DOHH2 (cell line): ENCODE measurements around the gene AFF1.

ENCODE experiments used
- H3F3A ChIP-seq: fragments of 200-600 bp; sonication (generic), shearing (Covaris generic); 2 replicates; pipeline ENCODE4 v1.6.0; 2016; ENCODE audit warnings: antibody characterized with exemption, mild to moderate bottlenecking; ENCODE audit not compliant: control insufficient read depth, insufficient read depth
- H3K27ac ChIP-seq: fragments of 200-600 bp; sonication (generic); 2 replicates; pipeline ENCODE4 v1.5.1; 2014; ENCODE audit warnings: low read depth, mild to moderate bottlenecking, low read length, moderate library complexity
- H3K27me3 ChIP-seq: fragments of 200-600 bp; sonication (generic); 2 replicates; pipeline ENCODE4 v1.6.1; 2014; ENCODE audit warnings: mild to moderate bottlenecking, low read length, mixed read lengths; ENCODE audit not compliant: control insufficient read depth
- H3K36me3 ChIP-seq: fragments of 200-600 bp; sonication (generic); 2 replicates; pipeline ENCODE4 v1.6.1; 2014; ENCODE audit warnings: mild to moderate bottlenecking, low read length, moderate library complexity, mixed read lengths; ENCODE audit not compliant: control insufficient read depth
- H3K4me1 ChIP-seq: fragments of 200-600 bp; sonication (generic); 2 replicates; pipeline ENCODE4 v1.6.1; 2014; ENCODE audit warnings: mild to moderate bottlenecking, low read length, mixed read lengths; ENCODE audit not compliant: control insufficient read depth
- H3K4me2 ChIP-seq: fragments of 200-600 bp; sonication (generic); 2 replicates; pipeline ENCODE4 v1.6.0; 2014; ENCODE audit warnings: mild to moderate bottlenecking, low read length, moderate library complexity
- H3K4me3 ChIP-seq: fragments of 200-600 bp; sonication (generic); 2 replicates; pipeline ENCODE4 v1.5.1; 2014; ENCODE audit warnings: mild to moderate bottlenecking, low read length, mixed read lengths
- H3K79me2 ChIP-seq: fragments of 200-600 bp; sonication (generic); 2 replicates; pipeline ENCODE4 v1.6.1; 2014; ENCODE audit warnings: mild to moderate bottlenecking, low read length, mixed read lengths; ENCODE audit not compliant: control insufficient read depth
- H3K9me2 ChIP-seq: fragments of 200-600 bp; sonication (generic); replicated peaks from 2 replicates; pipeline ENCODE4 v1.6.1; 2014; ENCODE audit warnings: mild to moderate bottlenecking, low read length, mixed read lengths; ENCODE audit not compliant: control insufficient read depth
- H3K9me3 ChIP-seq: fragments of 200-600 bp; sonication (generic); 2 replicates; pipeline ENCODE4 v1.6.1; 2014; ENCODE audit warnings: antibody characterized with exemption, low read length, mixed read lengths; ENCODE audit not compliant: control insufficient read depth, insufficient read depth
- H4K20me1 ChIP-seq: fragments of 200-600 bp; sonication (generic); 2 replicates; pipeline ENCODE4 v1.6.0; 2014; ENCODE audit warnings: low read depth, mild to moderate bottlenecking, antibody characterized with exemption, low read length, moderate library complexity; ENCODE audit not compliant: control insufficient read depth, insufficient read depth
- CTCF ChIP-seq: fragments of 200-600 bp; sonication (generic); IDR thresholded peaks from one replicate; pipeline ENCODE4 v1.5.1; 2014; ENCODE audit warnings: antibody characterized with exemption, mild to moderate bottlenecking, low read depth, low read length; ENCODE audit not compliant: poor library complexity, severe bottlenecking
- EZH2phosphoT487 ChIP-seq: fragments of 200-600 bp; sonication (generic); IDR thresholded peaks from 2 replicates; pipeline ENCODE4 v1.6.1; 2017; ENCODE audit warnings: borderline replicate concordance, mild to moderate bottlenecking, antibody characterized with exemption, low read length, moderate library complexity, mixed read lengths

Gene AFF1

GRCh38 chr4:86909546-86910295 is 25.1 kb upstream of the AFF1 start:
- Histone ChIP-seq H3K9me3 (no peaks in the 10 kb centered on the region), H3K27ac (no peak overlapping the region)

GRCh38 chr4:86910369-86910768 is 24.4 kb upstream of the AFF1 start:
- Histone ChIP-seq H3K9me2 (no peaks in the 10 kb centered on the region), H3K9me3 (no peaks in the 10 kb centered on the region), H4K20me1 (no peaks in the 10 kb centered on the region), H3K27me3 (no peaks in the 10 kb centered on the region), H3K27ac (no peak overlapping the region), H3K36me3 (no peaks in the 10 kb centered on the region), H3K4me1 (peaks cover 33% of the 10 kb centered on the region), H3K4me3 (no peak overlapping the region), H3K4me2 (no peak overlapping the region), H3F3A (peaks cover 3% of the 10 kb centered on the region; the same call in 1 of the 2 replicates), H3K79me2 (no peaks in the 10 kb centered on the region)
- TF ChIP-seq CTCF (no peak), EZH2phosphoT487 (no peak)

More at GRCh38 chr4:86909546-86910295, 25.1 kb upstream of the AFF1 start:
- no peak overlapping the region for H3K4me2 ChIP-seq
- H3F3A ChIP-seq, result peaks cover 3% of the 10 kb centered on the region; the same call in 1 of the 2 replicates
- H3K4me3 ChIP-seq, result no peak overlapping the region
- H3K79me2 ChIP-seq, result no peaks in the 10 kb centered on the region
- no peaks in the 10 kb centered on the region for H3K27me3 ChIP-seq
- TF ChIP-seq EZH2phosphoT487, result no peak
- no peak for TF ChIP-seq CTCF
- peaks cover 33% of the 10 kb centered on the region for H3K4me1 ChIP-seq
- H4K20me1 ChIP-seq, result no peaks in the 10 kb centered on the region
- H3K36me3 ChIP-seq, result no peaks in the 10 kb centered on the region
- no peaks in the 10 kb centered on the region for H3K9me2 ChIP-seq

- peaks cover 3% of the 10 kb centered on the region; the same call in 1 of the 2 replicates for H3F3A ChIP-seq
- no peaks in the 10 kb centered on the region for H3K27me3 ChIP-seq
- peaks cover 33% of the 10 kb centered on the region for H3K4me1 ChIP-seq
- no peaks in the 10 kb centered on the region for H3K79me2 ChIP-seq
- TF ChIP-seq EZH2phosphoT487, result no peak
- no peak for TF ChIP-seq CTCF
- no peak overlapping the region for H3K4me2 ChIP-seq
- H4K20me1 ChIP-seq, result no peaks in the 10 kb centered on the region
- H3K36me3 ChIP-seq, result no peaks in the 10 kb centered on the region
- no peaks in the 10 kb centered on the region for H3K9me2 ChIP-seq
- no peaks in the 10 kb centered on the region for H3K9me3 ChIP-seq
- no peak overlapping the region for H3K4me3 ChIP-seq
- H3K27ac ChIP-seq, result no peak overlapping the region
Observed at GRCh38 chr4:86910820-86911684, 23.8 kb upstream of the AFF1 start.
